DND-41 (cell line): ENCODE data around the gene ABCB9.

ENCODE experiments used
- EZH2 ChIP-seq: IDR thresholded peaks from 3 replicates; pipeline ENCODE4 v1.6.1; 2012; ENCODE audit warnings: borderline replicate concordance, low read depth, mild to moderate bottlenecking, moderate library complexity, low read length, inconsistent platforms; ENCODE audit not compliant: severe bottlenecking
- TF ChIP-seq, protein P1 (sequence below): IDR thresholded peaks from 2 replicates; pipeline ENCODE4 v1.5.1; 2012; ENCODE audit warnings: borderline replicate concordance, low read length, moderate library complexity, mild to moderate bottlenecking; ENCODE audit not compliant: poor library complexity, severe bottlenecking; ENCODE audit errors: extremely low read depth

DNA sequence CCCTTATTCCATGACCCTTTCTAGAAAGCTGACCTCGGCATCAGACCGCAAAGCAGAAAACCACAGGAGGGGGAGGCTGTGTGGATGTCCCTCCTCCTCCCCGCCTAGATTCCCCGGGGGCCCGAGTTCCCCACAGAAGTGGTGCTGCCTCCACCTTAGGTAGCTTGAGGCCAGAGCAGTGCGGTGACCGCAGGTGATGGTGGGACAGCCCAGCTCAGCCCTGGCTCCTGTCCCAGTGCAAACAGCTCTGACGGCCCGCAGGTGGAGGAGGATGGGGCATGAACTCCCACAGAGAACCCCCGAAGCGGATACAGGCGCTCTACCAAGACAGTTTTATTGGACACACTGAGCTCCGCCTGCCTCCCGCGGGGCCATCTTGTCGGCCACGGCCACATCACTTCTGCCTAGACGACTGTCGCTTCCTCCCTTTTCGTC lies 33.7 kb upstream of the ABCB9 start:
- TF ChIP-seq, protein P1, sequence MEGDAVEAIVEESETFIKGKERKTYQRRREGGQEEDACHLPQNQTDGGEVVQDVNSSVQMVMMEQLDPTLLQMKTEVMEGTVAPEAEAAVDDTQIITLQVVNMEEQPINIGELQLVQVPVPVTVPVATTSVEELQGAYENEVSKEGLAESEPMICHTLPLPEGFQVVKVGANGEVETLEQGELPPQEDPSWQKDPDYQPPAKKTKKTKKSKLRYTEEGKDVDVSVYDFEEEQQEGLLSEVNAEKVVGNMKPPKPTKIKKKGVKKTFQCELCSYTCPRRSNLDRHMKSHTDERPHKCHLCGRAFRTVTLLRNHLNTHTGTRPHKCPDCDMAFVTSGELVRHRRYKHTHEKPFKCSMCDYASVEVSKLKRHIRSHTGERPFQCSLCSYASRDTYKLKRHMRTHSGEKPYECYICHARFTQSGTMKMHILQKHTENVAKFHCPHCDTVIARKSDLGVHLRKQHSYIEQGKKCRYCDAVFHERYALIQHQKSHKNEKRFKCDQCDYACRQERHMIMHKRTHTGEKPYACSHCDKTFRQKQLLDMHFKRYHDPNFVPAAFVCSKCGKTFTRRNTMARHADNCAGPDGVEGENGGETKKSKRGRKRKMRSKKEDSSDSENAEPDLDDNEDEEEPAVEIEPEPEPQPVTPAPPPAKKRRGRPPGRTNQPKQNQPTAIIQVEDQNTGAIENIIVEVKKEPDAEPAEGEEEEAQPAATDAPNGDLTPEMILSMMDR, result no peak
- no peak for TF ChIP-seq EZH2
